ENCODE data around the gene CLASRP. TPM values are rescaled to one million over a fixed set of nuclear protein-coding genes. Genes with fewer than 3 reads are reported as not detected.

CLASRP gene
- total and polyA plus RNA-seq, 9 donors, result 22.8 to 56.2 (median 44.7) TPM

DNA sequence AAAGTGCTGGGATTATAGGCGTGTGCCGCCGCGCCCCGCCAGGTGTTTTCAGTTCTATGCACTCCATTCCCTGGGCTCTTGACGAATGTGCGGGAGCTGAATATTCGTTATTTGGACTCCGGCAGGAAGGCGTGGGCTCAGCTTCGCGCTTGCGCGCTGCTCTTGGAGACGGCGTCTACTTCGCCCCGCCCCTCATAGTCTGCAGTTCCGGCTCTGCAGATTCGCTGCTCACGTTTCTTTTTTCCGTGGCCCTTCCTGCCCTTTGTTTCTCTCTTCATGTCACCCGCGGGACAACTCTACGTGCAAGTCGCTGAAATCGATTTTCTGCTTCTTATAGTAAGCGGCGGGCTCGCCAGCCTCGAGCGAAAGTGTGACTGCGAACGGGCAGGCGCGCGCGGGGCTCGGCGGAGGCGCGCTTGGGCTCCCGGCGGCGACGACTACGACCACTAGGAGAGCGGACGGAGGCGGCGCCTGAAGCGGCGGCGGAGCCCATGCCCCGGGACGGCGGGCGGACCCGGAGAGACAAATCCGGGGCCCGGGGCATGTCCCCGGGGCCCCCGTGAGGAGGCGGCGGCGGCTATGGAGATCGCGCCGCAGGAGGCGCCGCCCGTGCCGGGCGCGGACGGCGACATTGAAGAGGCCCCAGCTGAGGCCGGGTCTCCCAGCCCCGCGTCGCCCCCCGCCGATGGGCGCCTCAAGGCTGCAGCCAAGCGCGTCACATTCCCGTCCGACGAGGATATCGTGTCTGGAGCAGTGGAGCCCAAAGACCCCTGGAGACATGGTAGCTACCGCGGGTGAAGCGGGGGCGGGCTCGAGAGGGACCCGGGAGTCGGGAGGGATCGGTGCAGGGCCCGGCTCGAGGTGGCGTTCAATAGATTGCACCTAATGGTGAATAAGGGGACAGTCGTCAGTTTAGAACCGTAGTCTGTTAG, 54.2 kb downstream of the CLASRP start, which contains the start of gene PPP1R37:
Gene PPP1R37 (plus strand): TSS at position 433 of the 932 bp plus-strand sequence. CDS start 147 bp downstream, at position 580.
- H3K27ac ChIP-seq (ENCODE audit: low read length), result peak within 1 kb of the TSS; percentile 99
- peaks cover 42% of the 10 kb centered on the region for H3K4me1 ChIP-seq (ENCODE audit: control insufficient read depth, insufficient read depth, low read length)
- H3K27me3 ChIP-seq (ENCODE audit: control insufficient read depth, insufficient read depth, low read length), result no peaks in the 10 kb centered on the region
- peaks cover 22% of the 10 kb centered on the region for H3K36me3 ChIP-seq (ENCODE audit: control insufficient read depth, insufficient read depth, low read length)
- under 1% methylated on average over 103 of the region's 103 CpGs for WGBS (ENCODE audit: insufficient coverage)
- H3K9me3 ChIP-seq (replicated peaks; ENCODE audit: control insufficient read depth, low read depth, low read length), result no peaks in the 10 kb centered on the region
- peak within 1 kb of the TSS; percentile 69 for H3K4me3 ChIP-seq (ENCODE audit: low read length)
- peak; percentile 99 for DNase-seq

DNA sequence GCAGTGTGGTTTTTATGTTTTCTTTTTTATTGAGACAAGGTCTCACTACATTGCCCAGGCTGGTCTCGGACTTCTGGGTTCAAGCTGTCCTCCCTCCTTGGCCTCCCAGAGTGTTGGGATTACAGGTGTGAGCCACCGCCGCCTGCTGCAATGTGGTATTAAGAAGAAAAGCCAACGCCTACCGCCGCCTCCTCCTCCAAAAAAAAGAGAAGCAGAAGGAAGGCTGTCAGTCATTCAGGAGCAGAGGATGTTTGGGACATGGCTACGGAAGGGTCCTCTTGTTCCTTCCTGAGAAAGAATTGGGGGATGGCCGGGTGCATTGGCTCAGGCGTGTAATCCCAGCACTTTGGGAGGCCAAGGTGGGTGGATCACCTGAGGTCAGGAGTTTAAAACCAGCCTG, 55.3 kb downstream of the CLASRP start:
- Histone ChIP-seq H3K36me3 (ENCODE audit: control insufficient read depth, insufficient read depth, low read length) (peaks cover 18% of the 10 kb centered on the region), H3K4me3 (ENCODE audit: low read length) (peak overlapping the region; percentile 69), H3K4me1 (ENCODE audit: control insufficient read depth, insufficient read depth, low read length) (peaks cover 53% of the 10 kb centered on the region), H3K27me3 (ENCODE audit: control insufficient read depth, insufficient read depth, low read length) (no peaks in the 10 kb centered on the region), H3K9me3 (replicated peaks; ENCODE audit: control insufficient read depth, low read depth, low read length) (no peaks in the 10 kb centered on the region), H3K27ac (ENCODE audit: low read length) (no peak overlapping the region)
- DNase-seq, result no peak
- 71% methylated on average over 5 of the region's 9 CpGs for WGBS (ENCODE audit: insufficient coverage)

DNA sequence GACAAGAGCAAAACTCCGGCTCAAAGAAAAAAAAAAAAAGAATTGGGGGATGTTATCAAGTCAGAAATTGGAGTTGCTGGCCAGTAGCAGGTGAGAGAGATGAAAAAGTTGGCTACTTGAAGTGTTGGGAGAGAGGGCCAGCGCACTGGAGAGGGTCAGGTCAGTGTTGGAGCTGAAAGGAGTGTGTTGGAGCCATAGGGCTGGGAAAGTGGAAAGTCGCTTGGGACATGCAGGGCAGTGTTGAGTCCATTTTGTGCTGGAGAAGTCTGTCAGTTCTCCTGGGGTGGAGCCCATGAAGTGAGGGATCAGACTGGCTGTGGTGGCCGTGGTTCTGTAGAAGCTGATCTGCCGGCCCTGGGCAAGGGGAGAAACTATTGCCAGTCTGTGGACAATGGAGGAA, 55.9 kb downstream of the CLASRP start:
- DNase-seq, result no peak
- Histone ChIP-seq H3K27me3 (ENCODE audit: control insufficient read depth, insufficient read depth, low read length) (no peaks in the 10 kb centered on the region), H3K36me3 (ENCODE audit: control insufficient read depth, insufficient read depth, low read length) (peaks cover 16% of the 10 kb centered on the region), H3K4me3 (ENCODE audit: low read length) (no peak overlapping the region), H3K4me1 (ENCODE audit: control insufficient read depth, insufficient read depth, low read length) (peaks cover 59% of the 10 kb centered on the region), H3K27ac (ENCODE audit: low read length) (no peak overlapping the region), H3K9me3 (replicated peaks; ENCODE audit: control insufficient read depth, low read depth, low read length) (no peaks in the 10 kb centered on the region)
- WGBS (ENCODE audit: insufficient coverage), result 87% methylated on average over 5 of the region's 5 CpGs

DNA sequence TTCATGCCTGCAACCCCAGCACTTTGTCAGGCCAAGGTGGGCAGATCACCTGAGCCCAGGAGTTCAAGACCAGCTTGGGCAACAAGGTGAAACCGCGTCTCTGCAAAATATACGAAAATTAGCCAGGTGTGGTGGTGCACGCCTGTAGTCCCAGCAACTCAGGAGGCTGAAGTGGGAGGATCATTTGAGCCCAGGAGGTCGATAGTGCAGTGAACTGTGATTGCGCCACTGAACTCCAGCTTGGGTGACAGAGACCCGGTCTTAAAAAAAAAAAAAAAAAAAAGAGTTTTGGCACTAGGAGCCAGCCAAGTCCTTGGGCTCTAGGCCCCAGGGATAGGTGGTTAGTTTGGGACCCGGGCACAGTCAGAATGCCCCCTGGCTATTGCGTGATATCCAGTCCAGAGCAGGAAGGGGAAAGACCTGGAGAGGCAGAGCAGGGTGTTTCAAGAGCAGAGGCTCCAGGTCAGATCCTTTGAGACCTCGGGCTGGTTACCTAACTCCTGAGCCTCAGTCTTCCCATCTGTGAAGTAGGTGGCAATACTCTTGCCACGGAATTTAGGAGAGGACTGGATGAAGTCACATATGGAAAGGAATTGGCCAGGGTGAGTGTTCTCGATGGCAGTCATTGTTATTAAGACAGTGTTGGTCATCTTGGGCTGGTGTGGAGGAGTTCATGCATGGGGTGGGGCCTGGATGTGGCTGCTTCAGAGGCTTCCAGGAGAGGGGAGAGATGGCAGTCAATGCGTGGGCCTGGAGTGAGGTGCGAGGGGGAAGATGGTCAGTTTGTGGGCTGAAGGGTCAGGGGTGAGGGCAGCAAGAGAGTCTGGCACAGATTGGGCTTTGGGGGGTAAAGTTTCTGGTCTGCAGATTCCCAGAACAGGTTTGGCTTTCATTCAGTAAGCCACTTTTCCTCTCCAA, 56.9 kb downstream of the CLASRP start:
- peaks cover 65% of the 10 kb centered on the region for H3K4me1 ChIP-seq (ENCODE audit: control insufficient read depth, insufficient read depth, low read length)
- no peak overlapping the region for H3K27ac ChIP-seq (ENCODE audit: low read length)

DNA sequence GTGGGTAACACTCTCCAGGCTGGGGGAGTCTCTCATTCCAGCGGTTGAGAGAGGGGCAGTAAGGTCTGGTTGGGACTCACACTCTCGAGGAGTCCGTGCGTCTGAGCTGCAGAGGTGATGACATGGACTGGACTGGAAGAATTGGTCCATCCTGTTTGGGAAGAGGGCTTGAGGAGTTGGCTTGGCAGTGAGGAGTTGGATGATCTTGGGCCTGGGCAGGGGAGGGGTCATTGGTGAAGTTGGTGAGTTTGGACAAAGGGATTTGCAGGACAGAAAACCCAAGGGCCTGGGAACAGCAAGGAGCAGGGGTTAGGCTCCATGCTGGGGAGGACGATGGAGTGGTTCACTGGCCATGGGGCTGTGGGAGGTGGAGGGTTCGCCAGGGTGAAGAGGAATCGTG, 57.9 kb downstream of the CLASRP start:
- 85% methylated on average over 7 of the region's 7 CpGs for WGBS (ENCODE audit: insufficient coverage)
- Histone ChIP-seq H3K4me1 (ENCODE audit: control insufficient read depth, insufficient read depth, low read length) (peaks cover 62% of the 10 kb centered on the region), H3K27ac (ENCODE audit: low read length) (no peak overlapping the region)

More for the DNA sequence above, 56.9 kb downstream of the CLASRP start:
- 94% methylated on average over 12 of the region's 14 CpGs for WGBS (ENCODE audit: insufficient coverage)
- DNase-seq, result no peak
- H3K27me3 ChIP-seq (ENCODE audit: control insufficient read depth, insufficient read depth, low read length), result no peaks in the 10 kb centered on the region
- no peak overlapping the region for H3K4me3 ChIP-seq (ENCODE audit: low read length)
- H3K9me3 ChIP-seq (replicated peaks; ENCODE audit: control insufficient read depth, low read depth, low read length), result no peaks in the 10 kb centered on the region
- peaks cover 12% of the 10 kb centered on the region for H3K36me3 ChIP-seq (ENCODE audit: control insufficient read depth, insufficient read depth, low read length)

DNA sequence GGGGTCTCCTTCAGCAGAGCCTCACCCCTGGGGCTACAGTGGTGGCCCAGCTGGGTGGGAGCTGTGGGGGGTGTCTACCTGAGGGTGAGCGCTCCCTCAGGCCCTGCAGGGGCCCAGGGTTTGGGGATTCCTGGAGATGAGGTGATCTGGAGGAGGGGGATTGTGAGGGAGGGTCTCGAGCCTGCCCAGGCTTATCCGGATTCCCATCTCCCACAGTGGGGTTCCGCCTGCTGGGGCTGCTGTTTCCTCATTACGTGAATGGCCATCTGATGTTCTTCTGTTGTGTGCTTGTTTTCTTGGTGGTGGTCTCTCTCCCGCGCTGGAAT, 58.6 kb downstream of the CLASRP start:
- no peak overlapping the region for H3K27ac ChIP-seq (ENCODE audit: low read length)
- WGBS (ENCODE audit: insufficient coverage), result 75% methylated on average over 5 of the region's 7 CpGs

More for the DNA sequence above, 57.9 kb downstream of the CLASRP start:
- Histone ChIP-seq H3K27me3 (ENCODE audit: control insufficient read depth, insufficient read depth, low read length) (no peaks in the 10 kb centered on the region), H3K4me3 (ENCODE audit: low read length) (no peak overlapping the region), H3K9me3 (replicated peaks; ENCODE audit: control insufficient read depth, low read depth, low read length) (no peaks in the 10 kb centered on the region), H3K36me3 (ENCODE audit: control insufficient read depth, insufficient read depth, low read length) (peaks cover 10% of the 10 kb centered on the region)
- no peak for DNase-seq

DNA sequence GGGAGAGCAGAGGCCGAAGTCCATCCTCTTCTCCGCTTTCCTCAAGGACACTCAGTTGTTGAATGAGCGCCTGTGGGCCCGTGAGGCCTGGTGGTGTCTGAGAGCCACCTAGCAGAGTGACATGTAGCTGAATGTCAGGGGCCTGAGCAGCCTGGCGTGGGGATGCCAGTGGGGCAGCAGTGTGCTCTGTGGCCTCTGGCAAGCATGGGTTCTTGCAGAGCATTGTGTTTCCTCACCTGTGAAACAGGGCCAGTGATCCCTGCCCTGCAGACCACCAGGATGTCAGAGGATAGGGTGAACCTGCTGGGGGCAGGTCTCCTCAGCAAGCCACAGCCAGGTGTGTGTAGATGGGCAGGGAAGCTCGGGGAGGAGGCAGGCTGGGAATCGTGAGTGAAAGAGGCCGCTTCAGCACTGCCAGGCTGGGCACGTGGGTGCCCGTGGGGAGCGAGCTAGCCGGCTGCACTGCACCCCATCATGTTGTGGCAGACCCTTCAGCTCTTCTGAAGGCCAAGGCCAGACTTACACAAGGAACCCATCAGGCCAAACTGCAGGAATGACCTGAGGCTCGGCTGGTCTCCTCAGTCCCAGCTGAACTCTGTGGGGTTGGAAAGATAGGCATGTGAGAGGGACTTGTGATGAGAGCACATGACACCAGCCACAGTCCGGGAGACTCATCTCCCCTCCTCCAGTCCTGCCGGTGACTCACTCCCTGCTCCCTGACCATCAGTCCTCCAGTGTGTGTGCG, 59.1 kb downstream of the CLASRP start:
- Histone ChIP-seq H3K36me3 (ENCODE audit: control insufficient read depth, insufficient read depth, low read length) (peaks cover 10% of the 10 kb centered on the region), H3K9me3 (replicated peaks; ENCODE audit: control insufficient read depth, low read depth, low read length) (no peaks in the 10 kb centered on the region), H3K4me3 (ENCODE audit: low read length) (no peak overlapping the region), H3K27ac (ENCODE audit: low read length) (no peak overlapping the region), H3K27me3 (ENCODE audit: control insufficient read depth, insufficient read depth, low read length) (no peaks in the 10 kb centered on the region), H3K4me1 (ENCODE audit: control insufficient read depth, insufficient read depth, low read length) (peaks cover 74% of the 10 kb centered on the region)
- WGBS (ENCODE audit: insufficient coverage), result 78% methylated on average over 13 of the region's 16 CpGs
- peak; percentile 45 for DNase-seq

More for the DNA sequence above, 58.6 kb downstream of the CLASRP start:
- no peak overlapping the region for H3K4me3 ChIP-seq (ENCODE audit: low read length)
- H3K4me1 ChIP-seq (ENCODE audit: control insufficient read depth, insufficient read depth, low read length), result peaks cover 68% of the 10 kb centered on the region
- peaks cover 10% of the 10 kb centered on the region for H3K36me3 ChIP-seq (ENCODE audit: control insufficient read depth, insufficient read depth, low read length)
- no peak for DNase-seq
- no peaks in the 10 kb centered on the region for H3K27me3 ChIP-seq (ENCODE audit: control insufficient read depth, insufficient read depth, low read length)
- no peaks in the 10 kb centered on the region for H3K9me3 ChIP-seq (replicated peaks; ENCODE audit: control insufficient read depth, low read depth, low read length)

DNA sequence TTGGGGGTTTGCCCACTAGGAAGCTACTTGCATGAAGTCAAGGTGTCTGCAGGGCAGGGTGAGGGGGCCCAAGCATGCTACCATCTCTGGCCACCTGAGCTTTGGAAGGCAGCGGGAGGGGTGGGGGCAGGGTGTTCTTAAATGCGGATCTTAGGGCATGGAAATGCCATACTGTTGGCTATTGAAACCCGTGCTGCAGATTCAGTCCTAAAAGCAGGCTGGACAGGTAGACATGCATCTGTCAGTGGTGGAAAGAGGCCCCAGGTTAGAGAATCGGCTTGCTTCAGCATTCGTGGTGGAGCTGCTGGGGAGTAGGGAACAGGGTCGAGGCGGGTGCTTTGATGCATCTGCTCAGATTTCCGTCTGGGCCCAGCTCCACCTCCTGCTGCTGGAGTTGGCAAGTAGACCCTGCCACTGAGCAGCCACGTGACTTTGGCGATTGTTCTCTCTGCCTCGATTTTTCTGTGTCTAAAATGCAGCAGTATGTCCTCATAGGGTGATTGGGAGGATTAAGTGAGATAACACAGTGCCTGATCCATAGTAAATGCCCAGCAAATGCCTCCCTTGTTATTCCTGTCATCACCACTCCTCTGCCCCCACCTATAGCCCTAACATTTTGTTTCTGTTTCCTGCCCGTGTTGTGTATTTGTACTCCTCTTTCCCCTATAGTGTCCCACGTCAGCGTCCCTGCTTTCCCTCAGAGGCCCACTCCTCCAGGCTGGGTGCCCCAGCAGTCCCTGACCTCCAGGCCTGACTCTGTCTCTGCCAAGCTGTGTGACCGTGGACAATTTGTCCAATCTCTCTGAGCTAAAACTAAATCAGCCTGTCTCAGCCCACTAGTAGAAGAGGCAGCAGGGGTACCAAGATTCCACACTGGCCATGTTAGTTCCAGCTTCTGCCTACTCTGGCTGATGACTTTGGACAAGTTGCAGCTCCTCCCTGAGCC, 59.9 kb downstream of the CLASRP start:
- Histone ChIP-seq H3K27ac (ENCODE audit: low read length) (peak overlapping the region; percentile 78), H3K4me3 (ENCODE audit: low read length) (no peak overlapping the region), H3K36me3 (ENCODE audit: control insufficient read depth, insufficient read depth, low read length) (peaks cover 10% of the 10 kb centered on the region), H3K27me3 (ENCODE audit: control insufficient read depth, insufficient read depth, low read length) (no peaks in the 10 kb centered on the region), H3K9me3 (replicated peaks; ENCODE audit: control insufficient read depth, low read depth, low read length) (no peaks in the 10 kb centered on the region), H3K4me1 (ENCODE audit: control insufficient read depth, insufficient read depth, low read length) (peaks cover 79% of the 10 kb centered on the region)
- WGBS (ENCODE audit: insufficient coverage), result 44% methylated on average over 12 of the region's 15 CpGs
- peak; percentile 60 for DNase-seq

Data from muscle of leg (tissue), 11 donors.